Globus pallidus (tissue), 1 donor: ENCODE measurements around the gene KCNJ5.

Experiments
- DNase-seq: peaks from one replicate; pipeline ENCODE4 v3.0.0-alpha.2; 2015; ENCODE audit warnings: low spot score

The KCNJ5 gene

DNA sequence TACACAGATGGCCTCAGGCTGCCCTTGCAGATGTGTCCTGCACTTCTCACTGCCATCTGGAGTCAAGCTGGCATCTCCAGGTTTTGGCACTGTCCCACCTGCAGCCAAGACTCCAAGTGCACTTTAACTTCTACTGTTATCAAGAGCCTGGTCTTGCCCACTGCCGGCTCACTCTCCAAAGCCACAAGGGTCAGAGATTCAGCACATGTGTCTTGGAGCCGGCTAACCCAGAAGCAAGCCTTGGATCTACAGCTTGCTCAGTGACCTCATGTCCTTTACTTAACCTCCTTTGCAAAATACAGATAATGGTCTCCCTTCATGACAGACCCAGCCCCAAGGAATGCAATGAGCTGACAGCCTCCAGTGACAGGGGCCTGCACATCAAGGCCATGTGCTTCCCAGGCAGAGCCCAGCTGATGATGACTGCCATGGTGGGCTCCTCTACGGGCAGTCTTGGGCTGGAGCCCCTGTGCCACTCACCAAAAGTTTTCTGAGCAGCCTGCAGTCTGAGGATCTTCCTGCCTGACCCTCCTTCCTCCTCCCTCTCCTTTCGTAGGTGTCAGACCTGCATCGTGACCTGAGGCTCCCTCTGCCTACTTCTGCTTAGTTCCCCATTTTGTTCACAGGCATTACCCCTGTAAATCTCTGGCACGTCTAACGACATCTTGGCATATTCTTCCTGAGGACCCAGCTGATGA is 42.5 kb downstream of the KCNJ5 start:
- no peak for DNase-seq

DNA sequence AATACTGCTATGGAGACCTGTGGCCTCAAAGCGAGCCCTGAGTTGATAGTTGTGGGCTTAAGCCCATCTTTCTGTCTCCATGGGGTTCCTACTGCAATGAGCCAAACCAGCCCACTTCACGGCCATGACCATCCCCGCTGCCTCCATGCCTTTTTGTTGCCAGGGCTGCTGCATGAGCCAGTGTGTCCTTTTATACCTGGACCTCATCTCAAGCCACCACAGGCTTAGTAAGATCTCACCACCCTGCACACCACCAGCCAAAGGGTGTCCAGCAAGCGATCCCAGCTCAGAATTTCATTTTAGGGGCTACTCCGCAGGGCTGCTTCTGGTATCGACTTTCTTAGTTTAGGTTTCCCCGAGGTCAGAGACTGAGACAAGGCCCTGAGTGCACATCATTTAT is 43.2 kb downstream of the KCNJ5 start:
- DNase-seq = no peak

DNA sequence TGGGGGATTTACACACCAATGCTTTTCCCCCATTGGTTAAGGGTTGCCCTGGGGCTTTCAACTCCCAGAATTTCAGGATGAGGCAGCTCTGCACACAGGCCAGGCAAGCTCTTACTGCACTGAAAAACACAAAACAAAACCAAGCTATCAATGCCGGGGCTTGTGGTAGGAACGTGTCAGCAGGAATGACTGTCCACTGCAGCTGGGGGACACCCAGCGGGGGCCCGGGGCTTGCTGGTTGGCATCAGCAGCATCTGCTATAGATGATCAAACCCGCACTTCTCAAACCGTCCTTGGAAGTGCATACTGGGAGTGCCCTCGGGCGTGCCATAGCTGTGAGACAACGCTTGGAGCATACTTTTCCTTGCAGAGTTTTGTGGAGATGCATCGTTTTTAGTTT is 43.8 kb downstream of the KCNJ5 start:
- DNase-seq = no peak

DNA sequence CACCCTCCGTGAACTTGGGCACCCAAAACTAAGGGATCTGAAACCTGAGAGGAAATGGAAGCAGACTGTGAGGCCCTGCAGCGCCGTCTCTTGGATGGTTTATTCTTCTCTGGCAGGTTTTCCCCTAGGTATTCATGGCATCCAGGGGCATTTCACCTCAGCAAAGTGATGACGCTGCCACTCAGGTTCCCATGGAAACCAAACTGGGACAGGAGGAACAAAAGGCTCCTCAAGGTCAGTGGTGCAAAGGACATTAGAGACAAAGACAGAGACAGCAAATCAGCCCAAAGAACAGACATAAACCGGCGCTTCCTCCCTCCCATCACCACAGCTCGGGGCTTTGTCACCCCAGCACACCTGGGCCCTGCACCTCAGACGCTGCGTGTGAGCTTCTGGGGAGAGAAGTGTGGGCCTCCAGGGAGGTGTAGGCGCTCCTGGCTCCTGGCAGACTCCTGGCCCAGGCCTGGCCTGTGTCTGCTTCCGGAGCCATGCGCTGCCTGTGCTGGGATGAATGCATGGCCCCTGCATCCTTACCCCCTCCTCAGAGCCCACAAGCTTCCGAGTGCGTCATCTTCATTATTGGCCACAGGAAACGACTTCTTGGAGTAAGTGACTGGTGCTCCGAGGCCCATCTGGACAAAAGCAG is 45.6 kb downstream of the KCNJ5 start:
- no peak for DNase-seq

DNA sequence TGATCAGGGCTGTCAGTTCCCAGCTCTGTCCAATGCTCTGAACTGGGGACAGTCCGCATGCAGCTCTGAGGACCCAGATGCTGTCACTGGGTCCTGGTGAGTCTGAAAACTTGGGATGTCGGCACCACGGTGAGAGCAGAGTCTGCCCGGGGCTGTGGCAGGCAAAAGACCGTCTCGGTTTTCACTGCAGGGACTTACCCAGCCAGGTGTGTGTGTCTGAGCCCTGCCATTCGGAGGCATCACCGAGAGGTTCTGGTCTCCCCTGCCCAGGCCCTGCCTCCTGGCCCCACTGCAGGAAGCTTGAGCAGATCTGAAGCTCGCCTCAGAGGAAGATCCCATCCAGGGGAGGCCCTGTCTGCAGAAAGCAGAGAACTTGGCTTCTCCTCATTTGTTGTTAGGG is 46.3 kb downstream of the KCNJ5 start:
- DNase-seq = no peak

DNA sequence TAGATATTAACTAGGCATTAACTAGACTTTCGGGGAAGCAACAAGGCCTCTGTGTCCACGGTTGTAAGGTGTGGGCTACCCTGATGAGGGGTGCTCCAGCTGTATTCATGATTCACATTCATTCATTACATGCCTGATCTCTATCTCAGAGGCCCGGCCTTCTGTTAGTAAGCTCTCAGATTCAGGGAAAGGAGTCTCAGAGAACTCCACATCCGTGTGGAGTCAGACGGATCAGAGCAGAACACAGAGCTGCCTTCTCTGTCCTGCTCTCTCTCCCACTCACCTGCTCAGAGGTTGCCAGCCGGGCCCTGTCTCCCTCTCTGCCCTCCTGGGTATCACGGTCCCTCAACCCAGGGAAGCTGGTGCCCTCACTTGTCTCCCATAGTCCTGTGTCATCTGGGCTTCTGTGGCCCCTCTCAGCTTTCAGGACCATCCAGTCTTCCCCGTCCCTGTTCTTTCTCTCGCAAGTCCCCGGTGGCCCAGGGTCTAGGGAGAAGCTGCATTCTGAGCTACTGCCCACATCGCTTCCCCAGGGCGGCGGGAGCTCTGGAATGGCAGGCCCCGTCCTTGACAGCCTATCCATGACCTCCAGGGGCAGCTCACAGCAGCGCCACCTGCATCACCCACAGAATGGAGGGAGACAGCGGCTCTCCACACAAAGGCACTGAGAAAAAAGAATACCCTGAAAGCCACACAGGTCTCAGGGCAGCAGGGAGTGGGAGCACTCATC is 47.2 kb downstream of the KCNJ5 start:
- no peak for DNase-seq

DNA sequence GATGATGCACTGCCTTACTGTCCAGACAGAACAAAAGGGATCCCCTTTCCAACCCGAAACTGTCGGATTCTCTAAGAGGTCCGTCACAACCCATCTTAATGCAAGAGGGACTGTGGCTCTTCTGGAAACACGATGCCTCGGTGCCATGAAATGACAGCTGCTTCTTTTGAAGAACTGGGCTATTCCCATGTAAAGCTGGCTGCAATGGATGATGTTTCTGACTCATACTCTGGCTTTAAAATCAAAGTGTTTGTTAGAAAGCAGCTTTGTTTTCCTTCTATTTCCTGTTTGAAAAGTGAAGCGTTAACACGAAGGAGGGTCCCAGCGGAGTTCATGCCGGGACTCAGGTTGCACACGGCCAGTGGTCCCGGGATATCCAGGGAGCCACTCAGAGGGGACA is 48.4 kb downstream of the KCNJ5 start:
- no peak for DNase-seq

DNA sequence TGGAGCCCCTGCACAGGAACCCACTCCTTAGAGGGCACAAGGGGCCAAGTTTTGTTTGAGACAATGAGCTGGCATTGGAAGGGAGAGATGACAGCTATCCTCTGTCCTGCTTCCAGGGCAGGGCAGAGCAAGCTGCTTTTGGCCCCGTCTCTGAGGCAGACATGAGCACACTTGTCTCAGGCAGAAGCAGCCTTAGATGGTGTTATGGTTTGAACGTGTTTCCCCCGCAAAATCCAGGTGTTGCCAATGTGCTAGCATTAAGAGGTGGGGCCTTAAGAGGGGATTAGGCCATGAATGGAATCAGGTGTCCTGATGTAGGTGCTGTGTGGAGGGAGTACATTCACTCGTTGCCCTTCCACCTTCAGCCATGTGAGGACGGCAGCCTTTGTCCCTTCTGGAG is 49.0 kb downstream of the KCNJ5 start:
- no peak for DNase-seq

DNA sequence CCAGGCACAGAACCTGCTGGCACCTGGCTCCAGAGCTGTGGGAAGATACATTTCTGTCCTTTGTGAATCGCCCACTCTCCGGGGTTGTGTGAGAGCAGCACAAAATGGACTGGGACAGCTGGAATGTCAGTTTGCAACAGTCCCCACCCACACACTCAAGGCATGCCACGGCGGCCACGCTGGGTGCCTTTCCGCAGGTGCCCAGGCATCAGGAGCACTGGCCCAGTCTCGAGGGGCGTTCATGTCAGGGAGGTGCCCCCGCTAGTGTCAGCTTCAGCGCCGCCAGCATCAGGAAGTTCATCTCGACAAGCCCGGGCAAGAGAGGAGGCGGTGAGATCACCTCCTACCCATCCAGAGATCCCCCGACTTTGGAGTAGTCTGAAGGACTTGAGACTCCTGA is 49.4 kb downstream of the KCNJ5 start:
- DNase-seq = no peak

DNA sequence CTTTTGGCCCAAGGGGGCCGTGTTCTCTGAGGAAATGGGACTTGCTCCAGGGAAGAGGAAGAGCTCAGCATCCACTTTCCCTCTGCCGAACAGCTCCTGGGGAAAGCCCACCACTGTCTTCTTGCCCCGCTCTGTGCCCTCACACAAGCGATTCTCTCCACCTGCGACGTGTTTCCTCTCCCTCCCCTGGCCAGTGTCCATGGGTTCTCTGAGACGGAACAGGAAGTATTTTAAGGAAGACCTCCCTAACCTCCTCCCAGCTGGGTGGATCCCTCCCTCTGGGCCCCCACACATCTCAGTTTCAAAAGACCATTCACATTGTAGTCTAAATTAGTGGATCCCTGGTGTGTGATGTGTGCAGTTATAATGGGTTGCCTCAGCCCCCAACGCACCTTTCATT is 50.0 kb downstream of the KCNJ5 start:
- DNase-seq = no peak

DNA sequence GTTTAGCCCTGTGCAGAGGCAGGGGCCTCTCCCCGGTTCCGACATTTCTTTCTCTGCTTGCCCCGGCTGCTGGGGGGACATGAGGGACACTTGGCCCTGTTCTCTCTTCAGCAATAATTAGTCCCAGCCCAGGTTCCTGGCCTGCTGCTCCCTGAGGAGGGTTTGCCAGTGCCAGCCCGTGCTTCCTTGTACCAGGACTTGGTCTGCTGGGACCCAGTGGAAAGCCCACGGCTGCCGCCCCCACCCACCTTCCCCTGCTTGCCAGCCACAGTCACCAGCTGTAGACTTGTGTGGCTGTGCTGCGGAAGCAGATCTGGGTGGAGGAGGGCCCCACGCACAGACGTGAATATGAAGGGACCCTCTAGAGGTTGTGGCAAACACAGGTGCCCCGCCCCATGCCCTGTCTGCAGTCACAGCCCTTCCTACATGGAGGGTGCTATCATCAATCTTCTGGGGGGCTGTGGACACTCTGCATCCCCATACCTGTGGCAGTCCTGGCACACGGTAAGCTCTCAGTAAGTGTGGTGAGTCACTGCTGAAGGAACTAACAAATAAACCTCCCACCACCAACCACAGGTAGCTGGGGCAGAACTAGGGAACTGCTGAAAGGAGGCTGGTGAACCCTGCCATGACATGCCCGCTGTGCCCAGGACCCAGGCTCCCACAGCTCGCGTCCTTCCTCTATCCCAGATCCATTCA is 50.6 kb downstream of the KCNJ5 start:
- no peak for DNase-seq

DNA sequence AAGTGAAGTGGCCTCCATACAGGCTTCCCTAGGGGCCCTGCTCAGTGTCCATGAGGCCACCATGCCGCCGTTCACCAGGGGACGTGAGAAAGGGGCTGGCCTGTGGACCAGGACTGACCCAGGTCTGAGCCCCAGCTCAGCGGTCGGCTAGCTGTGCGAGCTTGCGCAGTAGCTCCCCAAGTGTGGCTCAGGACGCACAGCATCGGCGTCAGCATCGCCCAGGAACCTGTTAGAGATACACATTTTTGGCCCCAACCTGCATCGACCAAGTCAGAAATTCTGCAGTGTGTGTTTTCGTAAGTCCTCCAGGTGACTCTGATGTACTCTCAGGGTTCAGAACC is 51.1 kb downstream of the KCNJ5 start:
- DNase-seq = no peak

DNA sequence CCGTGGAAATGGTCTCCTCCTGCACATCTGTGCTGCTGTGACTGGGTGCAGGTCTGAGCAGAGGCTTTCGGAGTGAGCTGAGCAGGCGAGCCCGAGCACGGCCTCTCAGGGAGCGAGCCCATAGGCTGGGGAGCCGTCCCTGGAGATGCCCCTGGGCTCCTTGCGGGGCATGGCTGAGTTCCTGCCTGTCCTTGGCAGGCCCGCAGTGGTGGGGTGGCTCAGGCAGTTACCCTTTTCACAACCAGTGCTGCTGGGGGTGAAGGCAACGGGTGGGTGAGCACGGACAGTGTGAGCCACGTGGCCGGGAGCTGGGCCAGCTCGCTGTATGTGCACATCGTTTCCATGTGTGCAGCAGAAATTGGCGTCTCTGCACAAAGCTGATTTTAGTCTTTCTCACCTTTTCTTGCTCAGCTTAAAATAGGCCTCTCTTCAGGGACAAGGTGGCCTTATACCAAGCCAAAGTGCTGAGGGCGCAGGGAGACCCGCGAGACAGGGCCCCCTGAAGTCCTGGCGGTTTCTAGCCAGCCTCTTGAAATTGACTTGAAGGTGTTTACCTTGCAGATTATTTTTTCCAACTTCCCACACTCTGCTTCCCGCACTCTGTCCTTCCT is 51.8 kb downstream of the KCNJ5 start, which contains the start of gene TP53AIP1:
Gene TP53AIP1, minus strand, starts transcription at position 55 of the 611 bp plus-strand sequence. CDS start 5,053 bp downstream, outside the sequence.
- DNase-seq = no peak

DNA sequence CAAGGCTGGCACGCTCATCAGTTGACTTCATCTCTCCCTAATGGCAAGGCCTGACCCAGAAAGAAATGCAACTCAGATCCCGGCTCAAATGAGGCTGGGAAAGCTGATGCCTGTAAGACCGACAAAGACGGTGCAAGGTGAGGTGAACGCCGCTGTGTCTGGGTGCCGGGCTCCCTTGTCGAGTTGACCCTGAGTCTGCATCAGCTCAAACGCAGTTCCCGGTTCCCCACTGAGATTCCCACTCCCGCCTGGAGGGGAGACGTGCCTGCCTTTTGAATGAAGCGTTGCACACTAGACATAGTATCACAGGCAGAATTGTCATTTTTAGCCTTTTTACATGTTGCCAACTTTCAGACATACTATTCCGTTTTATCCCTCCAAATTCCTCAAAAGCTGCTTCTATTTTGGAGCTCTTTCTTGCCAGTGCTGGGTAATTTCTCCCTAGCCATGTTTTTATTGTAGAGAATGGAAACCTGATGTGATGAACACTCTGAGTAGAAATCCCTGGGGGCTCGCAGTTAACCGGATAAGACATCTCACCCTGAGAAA is 52.3 kb downstream of the KCNJ5 start:
- no peak for DNase-seq

DNA sequence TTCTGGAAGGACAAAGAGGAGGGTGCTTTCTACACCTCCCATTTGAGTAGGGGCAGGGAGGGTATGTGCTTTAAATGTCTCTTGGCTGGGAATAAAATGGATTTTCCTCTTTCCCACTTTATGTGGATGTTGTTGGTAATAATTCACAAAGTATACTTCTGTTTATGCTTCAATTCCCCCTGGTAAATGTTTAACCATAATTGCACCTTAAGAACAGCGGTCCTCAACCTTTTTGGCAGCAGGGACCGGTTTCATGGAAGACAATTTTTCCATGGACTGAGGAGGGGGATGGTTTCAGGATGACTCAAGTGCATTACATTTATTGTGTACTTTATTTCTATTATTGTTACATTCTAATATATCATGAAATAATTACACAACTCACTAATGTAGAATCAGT is 55.5 kb downstream of the KCNJ5 start:
- DNase-seq = no peak

DNA sequence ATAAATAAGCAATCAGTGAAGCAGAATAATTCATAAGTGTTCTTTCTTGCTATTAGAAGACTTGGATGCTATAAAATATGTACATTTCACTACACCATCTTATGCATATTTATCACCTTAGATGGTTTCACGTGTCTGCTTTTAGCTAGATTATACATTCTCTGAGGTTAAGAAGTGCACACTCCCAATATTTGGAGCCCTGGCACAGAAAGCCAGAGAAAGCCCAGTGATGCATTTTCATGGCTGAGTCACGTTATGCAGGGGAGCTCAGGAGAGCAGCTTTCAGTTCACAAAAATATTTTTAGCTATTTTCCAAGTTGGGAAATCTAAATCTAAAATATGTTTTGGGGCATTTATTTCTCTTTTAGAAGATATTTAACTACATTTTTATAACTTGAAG is 56.6 kb downstream of the KCNJ5 start:
- DNase-seq = no peak

DNA sequence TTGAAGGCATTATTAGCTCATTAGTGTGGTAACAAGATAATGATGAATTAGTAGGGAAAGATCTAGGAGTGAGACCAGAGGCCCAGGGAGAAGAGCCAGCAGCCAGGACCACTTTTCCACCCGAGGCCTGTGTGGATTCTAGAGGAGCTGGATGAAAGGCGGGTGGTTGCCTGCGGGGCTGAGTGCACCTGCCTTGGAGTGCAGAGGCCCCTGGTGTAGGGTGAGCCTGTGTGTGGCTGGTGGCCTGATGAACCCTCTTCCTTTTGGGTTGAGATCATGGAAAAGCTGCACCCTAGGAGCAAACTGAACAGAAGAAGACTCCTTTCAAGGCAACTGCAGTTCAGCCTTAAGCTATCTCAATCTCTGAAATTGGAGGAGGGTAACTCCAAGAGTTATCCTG is 57.4 kb downstream of the KCNJ5 start:
- DNase-seq = no peak

DNA sequence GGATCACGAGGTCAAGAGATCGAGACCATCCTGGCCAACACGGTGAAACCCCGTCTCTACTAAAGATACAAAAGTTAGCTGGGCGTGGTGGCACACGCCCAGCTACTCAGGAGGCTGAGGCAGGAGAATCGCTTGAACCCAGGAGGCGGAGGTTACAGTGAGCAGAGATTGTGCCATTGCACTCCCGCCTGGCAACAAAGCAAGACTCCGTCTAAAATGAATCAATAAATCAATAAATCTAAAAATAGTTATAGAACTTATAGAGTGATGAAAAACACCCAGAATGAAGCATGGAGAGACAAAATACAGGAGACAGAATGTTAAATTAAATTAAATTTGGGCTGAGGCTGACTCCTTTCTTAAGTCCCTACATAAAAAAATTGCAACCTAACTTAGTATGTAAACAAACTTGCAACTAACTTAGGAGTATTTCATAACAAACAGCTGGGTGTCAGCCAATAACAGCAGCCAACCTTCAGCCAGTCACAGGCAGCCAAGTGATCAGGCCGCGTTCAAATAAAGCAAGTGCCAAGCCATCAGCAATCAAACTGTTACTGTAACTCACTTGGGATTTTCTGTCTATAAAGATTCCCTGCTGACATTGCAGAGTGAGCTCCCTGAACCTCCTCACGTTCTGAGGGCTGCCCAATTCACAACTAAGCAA is 58.8 kb downstream of the KCNJ5 start:
- no peak for DNase-seq

DNA sequence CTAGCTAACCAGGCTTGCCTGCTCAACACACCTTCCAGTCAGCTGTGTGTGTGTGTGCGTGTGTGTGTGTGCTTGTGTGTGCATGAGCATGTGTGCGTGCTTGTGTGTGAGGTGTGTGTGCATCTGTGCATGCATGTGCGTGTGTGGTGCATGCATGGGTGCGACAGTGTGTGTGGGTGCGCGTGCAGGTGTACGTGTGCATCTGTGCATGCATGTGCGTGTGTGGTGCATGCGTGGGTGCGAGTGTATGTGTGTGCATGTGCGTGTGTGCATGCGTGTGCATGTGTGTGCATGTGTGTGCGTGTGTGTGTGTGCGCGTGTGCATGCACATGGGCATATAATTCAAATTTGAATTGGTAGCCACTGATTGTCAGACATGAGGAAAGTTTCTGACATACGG is 62.0 kb downstream of the KCNJ5 start:
- DNase-seq = no peak

DNA sequence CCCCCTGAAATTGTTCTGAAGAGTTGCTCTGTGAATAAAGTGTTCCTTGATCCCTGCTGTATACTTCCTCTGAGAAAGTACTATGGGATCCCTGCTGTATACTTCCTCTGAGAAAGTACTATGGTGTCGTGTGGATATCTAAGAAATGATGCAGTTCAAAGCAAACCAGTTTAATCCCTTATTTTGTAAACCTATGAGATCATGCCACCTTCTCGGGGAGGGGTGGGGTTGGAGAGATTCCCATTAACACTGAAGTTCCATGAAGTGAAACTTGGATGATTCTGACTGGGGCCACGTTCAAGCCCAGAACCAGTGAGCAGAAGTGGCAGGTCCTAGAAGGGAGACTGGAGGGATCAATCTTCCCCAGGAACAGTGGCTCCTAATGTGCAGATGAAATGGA is 64.5 kb downstream of the KCNJ5 start:
- no peak for DNase-seq

DNA sequence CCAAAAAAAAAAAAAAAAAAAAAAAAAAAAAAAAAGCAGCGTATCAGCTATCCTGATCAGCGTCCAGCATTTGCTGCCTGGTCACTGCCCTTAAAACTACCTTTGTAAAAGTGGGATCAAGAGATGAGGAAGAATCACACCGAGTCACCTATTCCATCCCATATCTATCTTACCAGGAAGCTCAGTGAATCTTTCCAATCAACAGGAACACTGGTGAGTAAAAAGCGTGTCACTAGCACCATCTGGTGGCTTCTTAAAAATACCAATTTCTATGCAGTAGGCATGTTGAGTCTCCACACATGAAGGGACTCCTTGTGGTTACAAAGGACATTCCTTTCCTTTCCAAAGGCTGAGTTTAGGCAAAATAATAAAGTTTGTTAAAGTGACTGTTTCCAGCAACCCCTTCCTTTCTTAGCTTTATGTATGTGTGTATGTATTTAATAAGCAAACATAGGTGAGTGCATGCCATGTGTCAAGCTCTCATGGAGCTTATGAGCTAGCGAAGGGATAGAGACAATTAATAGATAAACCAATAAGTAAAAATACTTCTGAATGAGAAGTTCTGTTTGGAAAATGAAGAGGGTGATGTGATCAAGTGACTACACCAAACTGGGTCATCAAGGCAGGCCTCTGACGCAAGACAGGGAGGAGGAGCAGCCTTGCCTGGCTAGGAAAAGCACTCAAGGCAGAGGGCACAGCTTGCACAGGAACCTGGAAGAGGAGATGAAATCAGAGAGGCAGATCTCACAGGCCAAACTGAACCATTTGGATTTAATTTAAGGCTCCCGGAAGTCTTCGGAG is 65.4 kb downstream of the KCNJ5 start:
- DNase-seq = peak; percentile 60
